KMS-11 (cell line): ENCODE results near the gene STBD1.

Experiments used
- H2AFZ ChIP-seq: fragments of 200-600 bp; sonication (generic); 2 replicates; pipeline ENCODE4 v1.6.1; 2016; ENCODE audit warnings: antibody characterized with exemption, mixed run types, low read depth
- H3K27ac ChIP-seq: fragments of 200-600 bp; sonication (generic); 2 replicates; pipeline ENCODE4 v1.6.1; 2016; ENCODE audit warnings: mild to moderate bottlenecking, mixed run types
- H3K27me3 ChIP-seq: fragments of 200-600 bp; sonication (generic); 2 replicates; pipeline ENCODE4 v1.6.1; 2017; ENCODE audit warnings: mild to moderate bottlenecking, low read depth, mixed run types, moderate library complexity; ENCODE audit not compliant: insufficient read depth
- H3K36me3 ChIP-seq: fragments of 200-600 bp; sonication (generic); 2 replicates; pipeline ENCODE4 v1.6.1; 2017; ENCODE audit warnings: mild to moderate bottlenecking, mixed run types; ENCODE audit not compliant: insufficient read depth
- H3K4me1 ChIP-seq: fragments of 200-600 bp; sonication (generic); 2 replicates; pipeline ENCODE4 v1.6.1; 2016; ENCODE audit warnings: mild to moderate bottlenecking, low read depth, mixed run types; ENCODE audit not compliant: poor library complexity, severe bottlenecking
- H3K4me2 ChIP-seq: fragments of 200-600 bp; sonication (generic); 2 replicates; pipeline ENCODE4 v1.7.0; 2016; ENCODE audit warnings: mild to moderate bottlenecking, mixed run types
- H3K4me3 ChIP-seq: fragments of 200-600 bp; sonication (generic); IDR thresholded peaks from 2 replicates; pipeline ENCODE4 v1.6.1; 2017; ENCODE audit warnings: low read depth, low read length, mixed read lengths; ENCODE audit not compliant: insufficient read depth
- H3K79me2 ChIP-seq: fragments of 200-600 bp; sonication (generic); 2 replicates; pipeline ENCODE4 v1.6.1; 2016; ENCODE audit warnings: low read depth, mixed run types; ENCODE audit not compliant: insufficient read depth
- H3K9ac ChIP-seq: fragments of 200-600 bp; sonication (generic); 2 replicates; pipeline ENCODE4 v1.6.1; 2016; ENCODE audit warnings: mild to moderate bottlenecking, mixed run types
- H4K20me1 ChIP-seq: fragments of 200-600 bp; sonication (generic); 2 replicates; pipeline ENCODE4 v1.6.1; 2016; ENCODE audit warnings: mild to moderate bottlenecking, mixed run types; ENCODE audit not compliant: insufficient read depth
- CTCF ChIP-seq: fragments of 200-600 bp; sonication (generic); conservative IDR thresholded peaks from 2 replicates; pipeline ENCODE4 v1.6.1; 2017; ENCODE audit warnings: low read depth, mild to moderate bottlenecking, antibody characterized with exemption, low read length, moderate library complexity, mixed read lengths

Gene STBD1

GRCh38 chr4:76271248-76271647 lies 35.3 kb upstream of the STBD1 start:
- H3K4me2 ChIP-seq, result no peak overlapping the region
- no peak overlapping the region for H3K27ac ChIP-seq
- no peaks in the 10 kb centered on the region for H4K20me1 ChIP-seq
- no peak overlapping the region for H2AFZ ChIP-seq
- no peaks in the 10 kb centered on the region for H3K36me3 ChIP-seq
- no peak overlapping the region for H3K4me3 ChIP-seq
- H3K79me2 ChIP-seq, result no peaks in the 10 kb centered on the region
- no peak overlapping the region for H3K9ac ChIP-seq
- no peaks in the 10 kb centered on the region for H3K27me3 ChIP-seq
- peaks cover 22% of the 10 kb centered on the region for H3K4me1 ChIP-seq
- TF ChIP-seq CTCF, result no peak

GRCh38 chr4:76272073-76272472 lies 34.5 kb upstream of the STBD1 start:
- Histone ChIP-seq H3K9ac (no peak overlapping the region), H3K27ac (no peak overlapping the region), H4K20me1 (no peaks in the 10 kb centered on the region), H3K36me3 (no peaks in the 10 kb centered on the region), H3K27me3 (no peaks in the 10 kb centered on the region), H3K4me3 (no peak overlapping the region), H2AFZ (no peak overlapping the region), H3K4me2 (no peak overlapping the region), H3K79me2 (no peaks in the 10 kb centered on the region), H3K4me1 (peaks cover 30% of the 10 kb centered on the region)
- no peak for TF ChIP-seq CTCF

DNA sequence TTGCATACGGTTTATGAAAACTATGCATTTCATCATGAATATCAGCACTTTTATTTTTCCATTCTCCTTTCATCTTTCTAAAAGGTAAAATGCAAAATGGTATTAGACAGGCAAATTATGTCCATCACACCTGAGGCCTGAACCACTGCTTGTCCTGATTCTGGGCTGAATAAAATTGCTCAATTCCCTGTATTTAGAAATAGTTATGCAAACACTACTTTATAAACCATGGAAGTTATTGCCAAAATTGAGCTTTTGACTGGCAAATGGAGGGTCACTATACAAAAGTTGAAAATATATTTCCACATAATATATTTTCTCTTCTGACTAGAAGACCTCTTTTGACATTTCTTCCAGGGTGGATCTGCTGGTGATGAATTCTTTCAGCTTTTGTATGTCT lies 34.0 kb upstream of the STBD1 start:
- Histone ChIP-seq H3K79me2 (no peaks in the 10 kb centered on the region), H3K4me1 (peaks cover 35% of the 10 kb centered on the region), H3K27me3 (no peaks in the 10 kb centered on the region), H2AFZ (no peak overlapping the region), H3K36me3 (no peaks in the 10 kb centered on the region), H3K4me3 (no peak overlapping the region), H3K27ac (no peak overlapping the region), H3K4me2 (no peak overlapping the region), H3K9ac (no peak overlapping the region), H4K20me1 (no peaks in the 10 kb centered on the region)
- TF ChIP-seq CTCF, result no peak

DNA sequence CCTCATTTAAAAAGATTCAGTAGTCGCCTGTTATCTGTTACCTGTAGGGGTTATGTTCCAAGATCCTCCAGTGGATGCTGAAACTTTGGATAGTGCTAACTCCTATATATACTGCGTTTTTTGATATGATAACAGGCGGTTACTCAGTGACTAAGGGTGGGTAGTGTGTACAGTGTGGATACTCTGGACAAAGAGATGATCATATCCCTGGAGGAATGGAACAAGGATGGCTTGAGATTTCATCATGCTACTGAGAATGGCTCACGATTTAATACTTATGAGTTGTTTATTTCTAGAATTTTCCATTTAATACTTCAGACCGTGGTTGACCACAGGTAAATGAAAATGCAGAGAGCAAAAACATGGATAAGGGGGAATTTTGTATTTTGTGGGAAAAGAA lies 33.5 kb upstream of the STBD1 start:
- Histone ChIP-seq H3K27ac (no peak overlapping the region), H2AFZ (no peak overlapping the region), H3K27me3 (no peaks in the 10 kb centered on the region), H3K4me1 (peaks cover 40% of the 10 kb centered on the region), H3K4me3 (no peak overlapping the region), H3K4me2 (no peak overlapping the region), H3K79me2 (no peaks in the 10 kb centered on the region), H3K9ac (no peak overlapping the region), H4K20me1 (no peaks in the 10 kb centered on the region), H3K36me3 (no peaks in the 10 kb centered on the region)
- TF ChIP-seq CTCF, result no peak
